ENCODE measurements around the gene IQUB. TPM values are rescaled to one million over a fixed set of nuclear protein-coding genes. Genes with fewer than 3 reads are reported as not detected.
A peak's percentile ranks its signal among the peaks of the same experiment; 100 is the strongest.
"Not testable (repeated sequence)": the region's sequence is repeated elsewhere in the genome, so short reads cannot be mapped to it uniquely, and the experiment has no call there.

Gene IQUB
- total RNA-seq, 2 donors from 2014 or later, result 0.16 TPM; not detected in 1

DNA sequence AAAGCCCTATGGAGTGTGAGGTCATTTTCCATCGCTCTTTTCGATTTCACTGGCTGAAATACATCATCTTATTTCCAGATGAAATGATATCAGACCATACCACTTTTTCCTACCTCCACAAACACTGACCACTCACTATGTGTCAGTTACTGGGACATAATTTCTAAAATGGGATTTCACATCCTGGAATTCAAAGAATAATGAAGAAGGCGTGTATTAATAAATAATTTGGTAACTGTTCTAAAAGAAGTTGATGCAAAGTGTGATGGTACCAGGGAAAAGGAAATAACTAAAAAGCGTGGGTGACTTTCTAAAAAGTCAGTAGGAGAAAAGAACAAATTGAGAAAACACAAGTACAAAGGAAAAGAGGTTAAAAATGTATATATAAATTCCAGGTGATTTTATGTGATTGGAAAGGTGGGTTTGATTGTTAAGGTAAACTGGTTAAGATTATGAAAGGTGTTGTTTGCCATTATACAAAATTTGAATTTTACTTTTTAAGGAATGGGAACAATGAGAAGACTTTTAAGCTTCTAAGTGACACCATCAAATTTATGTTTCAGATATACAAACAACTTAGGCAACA lies 24.0 kb upstream of the IQUB start:
- H3K4me3 Mint-ChIP-seq, result no peak overlapping the region
- H3K36me3 Mint-ChIP-seq (ENCODE audit: low read depth), result no peaks in the 10 kb centered on the region
- ATAC-seq (no peak), DNase-seq (no peak)
- peaks cover 5% of the 10 kb centered on the region for H3K27me3 Mint-ChIP-seq
- no peaks in the 10 kb centered on the region for H3K9me3 ChIP-seq (ENCODE audit: control insufficient read depth, low read length, poor library complexity, severe bottlenecking)
- H3K4me1 Mint-ChIP-seq, result peaks cover 8% of the 10 kb centered on the region
- no peak overlapping the region for H3K27ac Mint-ChIP-seq

GRCh38 chr7:123557398-123558288 lies 23.2 kb upstream of the IQUB start, which contains the start of gene NDUFA5:
Gene NDUFA5 (minus strand): TSS chr7:123557818. CDS start chr7:123557795, 23 bp downstream.
- Mint-ChIP-seq H3K27me3 (peaks cover 5% of the 10 kb centered on the region), H3K4me3 (no peak within 1 kb of the TSS), H3K27ac (no peak within 1 kb of the TSS), H3K36me3 (ENCODE audit: low read depth) (peaks cover 7% of the 10 kb centered on the region), H3K4me1 (peaks cover 12% of the 10 kb centered on the region)
- no peaks in the 10 kb centered on the region for H3K9me3 ChIP-seq (ENCODE audit: control insufficient read depth, low read length, poor library complexity, severe bottlenecking)
- DNase-seq, result peak; percentile 83 to 95 (median 92)
- ATAC-seq, result peak; percentile 99

- Mint-ChIP-seq H3K27ac (no peak overlapping the region), H3K4me3 (no peak overlapping the region), H3K4me1 (peaks cover 14% of the 10 kb centered on the region), H3K27me3 (peaks cover 5% of the 10 kb centered on the region), H3K36me3 (ENCODE audit: low read depth) (peaks cover 8% of the 10 kb centered on the region)
- no peaks in the 10 kb centered on the region for H3K9me3 ChIP-seq (ENCODE audit: control insufficient read depth, low read length, poor library complexity, severe bottlenecking)
- no peak for ATAC-seq
- no peak for DNase-seq
Measured at GRCh38 chr7:123557016-123557397, 22.6 kb upstream of the IQUB start.

DNA sequence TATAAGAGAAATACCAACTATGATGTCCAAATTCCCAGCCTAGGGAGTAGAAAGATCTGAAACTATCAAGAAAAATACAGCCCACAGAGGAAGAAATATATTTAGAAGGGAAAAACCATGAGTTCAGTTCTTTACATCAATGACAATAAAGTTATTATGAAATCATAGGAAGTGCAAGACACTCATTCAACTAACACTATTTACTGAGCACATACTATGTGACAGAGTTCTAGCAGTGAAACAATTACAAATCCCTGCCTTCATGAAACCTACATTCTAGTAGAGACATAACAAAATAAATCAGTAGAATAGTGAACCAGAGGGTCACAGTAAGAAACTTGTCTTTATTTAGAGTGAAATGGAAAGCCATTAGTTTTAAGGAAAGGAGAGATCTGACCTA lies 21.1 kb upstream of the IQUB start:
- H3K27me3 Mint-ChIP-seq, result no peaks in the 10 kb centered on the region
- H3K4me1 Mint-ChIP-seq, result peaks cover 14% of the 10 kb centered on the region
- no peak for DNase-seq
- H3K36me3 Mint-ChIP-seq (ENCODE audit: low read depth), result peaks cover 8% of the 10 kb centered on the region
- H3K9me3 ChIP-seq (ENCODE audit: control insufficient read depth, low read length, poor library complexity, severe bottlenecking), result no peaks in the 10 kb centered on the region
- no peak overlapping the region for H3K27ac Mint-ChIP-seq
- H3K4me3 Mint-ChIP-seq, result no peak overlapping the region
- ATAC-seq, result no peak

- peaks cover 29% of the 10 kb centered on the region for H3K4me1 Mint-ChIP-seq
- ATAC-seq (no peak), DNase-seq (no peak)
- no peak overlapping the region for H3K27ac Mint-ChIP-seq
- no peak overlapping the region for H3K4me3 Mint-ChIP-seq
- H3K36me3 Mint-ChIP-seq (ENCODE audit: low read depth), result peaks cover 12% of the 10 kb centered on the region
- no peaks in the 10 kb centered on the region for H3K9me3 ChIP-seq (ENCODE audit: control insufficient read depth, low read length, poor library complexity, severe bottlenecking)
- H3K27me3 Mint-ChIP-seq, result no peaks in the 10 kb centered on the region
Measured at GRCh38 chr7:123553159-123553558, 18.8 kb upstream of the IQUB start.

DNA sequence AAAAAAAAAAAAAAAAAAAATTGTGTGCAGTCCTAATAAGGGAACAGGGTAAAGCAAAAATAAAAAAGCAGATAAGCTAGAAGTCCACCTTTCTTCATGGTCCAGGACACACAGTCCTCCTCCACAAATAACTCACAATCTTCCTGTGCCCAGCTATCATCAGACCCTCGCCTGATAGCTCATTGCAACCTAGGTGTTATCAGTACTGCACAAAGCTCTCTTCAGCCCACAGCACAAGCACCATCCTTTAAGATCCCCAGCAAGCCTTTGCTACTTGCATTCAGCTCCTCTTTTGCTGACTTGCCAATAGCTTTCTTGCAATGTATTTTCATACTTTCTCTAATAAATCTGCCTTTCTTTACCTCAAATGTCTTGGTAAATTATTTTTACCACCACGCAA lies 18.2 kb upstream of the IQUB start:
- ATAC-seq (no peak), DNase-seq (no peak)
- no peak overlapping the region for H3K4me3 Mint-ChIP-seq
- no peak overlapping the region for H3K27ac Mint-ChIP-seq
- H3K9me3 ChIP-seq (ENCODE audit: control insufficient read depth, low read length, poor library complexity, severe bottlenecking), result no peaks in the 10 kb centered on the region
- no peaks in the 10 kb centered on the region for H3K27me3 Mint-ChIP-seq
- H3K4me1 Mint-ChIP-seq, result peaks cover 29% of the 10 kb centered on the region
- peaks cover 12% of the 10 kb centered on the region for H3K36me3 Mint-ChIP-seq (ENCODE audit: low read depth)

GRCh38 chr7:123552134-123552533 lies 17.7 kb upstream of the IQUB start:
- H3K9me3 ChIP-seq (ENCODE audit: control insufficient read depth, low read length, poor library complexity, severe bottlenecking); H3K4me3 Mint-ChIP-seq; ATAC-seq; H3K27ac Mint-ChIP-seq; DNase-seq; H3K27me3 Mint-ChIP-seq: not testable (repeated sequence)
- Mint-ChIP-seq H3K4me1 (peaks cover 33% of the 10 kb centered on the region), H3K36me3 (ENCODE audit: low read depth) (peaks cover 14% of the 10 kb centered on the region)

DNA sequence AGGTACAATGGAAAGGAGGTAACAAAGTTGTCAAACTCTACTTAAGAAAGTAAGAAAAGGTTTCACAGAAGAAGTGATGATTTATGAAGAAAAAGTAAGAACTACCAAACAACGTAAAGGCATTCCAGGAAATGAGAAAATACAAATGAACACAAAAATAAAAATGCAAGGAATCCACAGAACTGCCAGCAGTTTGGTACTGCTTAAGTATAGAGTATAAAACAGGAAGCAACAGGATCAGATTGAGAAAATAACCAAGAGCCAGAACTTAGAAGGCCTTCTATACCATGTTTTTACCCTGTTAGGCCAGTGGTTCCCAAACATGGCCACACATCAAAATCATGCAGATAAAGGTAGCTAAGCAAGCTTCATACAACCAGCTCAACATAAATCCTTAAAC lies 14.0 kb upstream of the IQUB start:
- H3K9me3 ChIP-seq (ENCODE audit: control insufficient read depth, low read length, poor library complexity, severe bottlenecking), result no peaks in the 10 kb centered on the region
- no peaks in the 10 kb centered on the region for H3K27me3 Mint-ChIP-seq
- peaks cover 14% of the 10 kb centered on the region for H3K36me3 Mint-ChIP-seq (ENCODE audit: low read depth)
- ATAC-seq (no peak), DNase-seq (no peak)
- no peak overlapping the region for H3K4me3 Mint-ChIP-seq
- H3K4me1 Mint-ChIP-seq, result peaks cover 31% of the 10 kb centered on the region
- H3K27ac Mint-ChIP-seq, result peak overlapping the region; percentile 78

GRCh38 chr7:123539871-123540270 lies 5.5 kb upstream of the IQUB start:
- DNase-seq (no peak), ATAC-seq (no peak)
- Mint-ChIP-seq H3K27ac (peak overlapping the region; percentile 59), H3K4me3 (no peak overlapping the region), H3K27me3 (no peaks in the 10 kb centered on the region), H3K4me1 (no peaks in the 10 kb centered on the region), H3K36me3 (ENCODE audit: low read depth) (no peaks in the 10 kb centered on the region)
- H3K9me3 ChIP-seq (ENCODE audit: control insufficient read depth, low read length, poor library complexity, severe bottlenecking), result no peaks in the 10 kb centered on the region

DNA sequence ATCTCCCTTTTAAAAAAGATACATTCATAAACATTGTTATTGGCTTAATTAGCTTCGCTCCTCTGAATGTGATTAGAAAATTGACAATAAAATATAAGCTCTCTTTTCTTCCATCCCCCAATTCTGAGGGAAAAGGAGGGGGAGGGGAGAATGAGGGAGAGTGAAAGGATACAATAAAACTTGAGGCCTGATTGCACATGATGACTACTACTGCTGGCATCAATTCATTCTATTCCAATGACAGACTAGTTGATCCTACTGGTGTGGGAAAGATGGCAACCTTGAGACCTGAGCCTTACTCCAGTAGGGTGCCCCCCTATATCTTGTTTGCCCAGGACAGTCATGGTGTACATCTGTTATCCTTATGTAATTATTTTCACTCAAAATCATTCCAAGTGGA lies 4.5 kb upstream of the IQUB start:
- DNase-seq (no peak), ATAC-seq (no peak)
- H3K27me3 Mint-ChIP-seq, result no peaks in the 10 kb centered on the region

DNA sequence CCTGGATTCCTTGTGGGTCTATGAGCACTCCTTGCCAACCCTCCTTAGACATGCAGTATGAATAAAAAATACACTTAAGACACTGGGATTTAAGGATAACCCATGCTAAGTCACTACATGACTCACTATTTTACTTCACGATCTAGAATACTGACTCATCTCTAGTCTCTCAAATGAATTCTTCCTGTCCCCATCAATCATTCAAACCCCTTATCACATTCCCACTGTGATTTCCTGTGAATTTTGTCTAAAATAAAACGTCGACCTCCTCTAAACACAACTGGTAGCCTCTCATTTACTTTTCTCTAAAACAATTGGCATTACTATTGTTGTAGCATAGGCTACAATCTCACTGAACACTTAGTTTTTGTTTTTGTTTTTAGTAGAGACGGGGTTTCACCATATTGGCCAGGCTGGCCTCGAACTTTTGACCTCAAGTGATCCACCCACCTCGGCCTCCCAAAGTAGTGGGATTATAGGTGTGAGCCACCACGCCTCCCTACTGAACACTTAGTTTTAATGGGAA lies 3.9 kb upstream of the IQUB start:
- DNase-seq (no peak), ATAC-seq (no peak)
- no peaks in the 10 kb centered on the region for H3K9me3 ChIP-seq (ENCODE audit: control insufficient read depth, low read length, poor library complexity, severe bottlenecking)
- peak overlapping the region; percentile 45 for H3K4me3 Mint-ChIP-seq
- peaks cover 5% of the 10 kb centered on the region for H3K27me3 Mint-ChIP-seq
- no peak overlapping the region for H3K27ac Mint-ChIP-seq
- H3K4me1 Mint-ChIP-seq, result peaks cover 11% of the 10 kb centered on the region
- no peaks in the 10 kb centered on the region for H3K36me3 Mint-ChIP-seq (ENCODE audit: low read depth)

More for the DNA sequence above, 4.5 kb upstream of the IQUB start:
- no peak overlapping the region for H3K4me3 Mint-ChIP-seq
- peaks cover 6% of the 10 kb centered on the region for H3K4me1 Mint-ChIP-seq
- peak overlapping the region; percentile 59 for H3K27ac Mint-ChIP-seq
- H3K36me3 Mint-ChIP-seq (ENCODE audit: low read depth), result no peaks in the 10 kb centered on the region
- no peaks in the 10 kb centered on the region for H3K9me3 ChIP-seq (ENCODE audit: control insufficient read depth, low read length, poor library complexity, severe bottlenecking)

- Mint-ChIP-seq H3K4me1 (peaks cover 17% of the 10 kb centered on the region), H3K4me3 (no peak overlapping the region), H3K36me3 (ENCODE audit: low read depth) (no peaks in the 10 kb centered on the region), H3K27ac (no peak overlapping the region), H3K27me3 (peaks cover 10% of the 10 kb centered on the region)
- ATAC-seq, result no peak
- H3K9me3 ChIP-seq (ENCODE audit: control insufficient read depth, low read length, poor library complexity, severe bottlenecking), result no peaks in the 10 kb centered on the region
- no peak for DNase-seq
Measured at GRCh38 chr7:123537026-123537642, 2.7 kb upstream of the IQUB start.

- Mint-ChIP-seq H3K36me3 (ENCODE audit: low read depth) (no peaks in the 10 kb centered on the region), H3K4me3 (no peak overlapping the region), H3K4me1 (peaks cover 17% of the 10 kb centered on the region), H3K27me3 (peaks cover 14% of the 10 kb centered on the region), H3K27ac (peak overlapping the region; percentile 84)
- no peaks in the 10 kb centered on the region for H3K9me3 ChIP-seq (ENCODE audit: control insufficient read depth, low read length, poor library complexity, severe bottlenecking)
- DNase-seq, result no peak
- ATAC-seq, result no peak
Measured at GRCh38 chr7:123535517-123535916, 1.1 kb upstream of the IQUB start.
